ENCODE data around the gene MAGEB17. TPM values are rescaled to one million over a fixed set of nuclear protein-coding genes. Genes with fewer than 3 reads are reported as not detected.

The MAGEB17 gene
- total RNA-seq, 4 donors from 2014 or later: 1.6 TPM; not detected in 3

- in situ Hi-C loops (cut with MboI; ENCODE audit: low pct_ligation_motif_present in 1 of 4, low pct_unique_long_range_greater_than_20kb in 1 of 4, low sequenced_read_pairs in 3 of 4) (no loop called here), intact Hi-C loops (cut with DNase I; ENCODE audit: low total_unique reads) (no loop called here)
- 47 to 69% methylated on average over 3 to 4 of the region's 4 CpGs for WGBS, 2 donors (ENCODE audit: low coverage in 1 of 2)
- no peak for DNase-seq
- H3K9me3 ChIP-seq: no peaks in the 10 kb centered on the region
- no peaks in the 10 kb centered on the region for H3K4me1 ChIP-seq
- H3K27ac ChIP-seq: no peak overlapping the region
- H3K4me3 ChIP-seq: no peak overlapping the region
- H3K36me3 ChIP-seq: no peaks in the 10 kb centered on the region
- no peaks in the 10 kb centered on the region for H3K27me3 ChIP-seq
- TF ChIP-seq CTCF (IDR thresholded peaks at IDR 0.05): no peak
- no peak for TF ChIP-seq POLR2AphosphoS5 (IDR thresholded peaks at IDR 0.05)
- TF ChIP-seq EP300 (IDR thresholded peaks at IDR 0.05; ENCODE audit: low read depth): no peak
- no peak for TF ChIP-seq POLR2A (IDR thresholded peaks at IDR 0.05)
These were observed 19.9 kb downstream of the MAGEB17 start for GRCh38 chrX:16187024-16187760.

DNA sequence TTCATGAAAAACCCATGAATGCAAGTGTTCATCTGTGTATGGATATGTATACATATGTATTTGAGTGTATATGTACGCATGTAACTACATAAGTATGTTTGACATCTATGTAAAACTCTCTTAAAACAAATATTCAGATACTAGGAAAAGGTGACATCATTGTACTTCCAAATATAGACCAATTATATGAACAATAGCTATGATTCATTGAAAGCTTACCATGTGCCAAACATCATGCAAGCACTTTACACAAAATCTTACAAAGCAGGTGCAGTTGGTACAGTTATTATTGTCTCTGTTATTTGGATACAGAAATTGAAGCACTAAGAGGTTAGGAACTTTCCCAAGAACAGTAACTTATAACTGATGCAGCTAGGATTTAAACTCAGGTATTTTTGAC lies 21.4 kb downstream of the MAGEB17 start:
- in situ Hi-C loops (cut with MboI; ENCODE audit: low pct_ligation_motif_present in 1 of 4, low pct_unique_long_range_greater_than_20kb in 1 of 4, low sequenced_read_pairs in 3 of 4) (no loop called here), intact Hi-C loops (cut with DNase I; ENCODE audit: low total_unique reads) (no loop called here)
- H3K9me3 ChIP-seq: no peaks in the 10 kb centered on the region
- H3K36me3 ChIP-seq: no peaks in the 10 kb centered on the region
- no peaks in the 10 kb centered on the region for H3K27me3 ChIP-seq
- H3K4me3 ChIP-seq: no peak overlapping the region
- H3K27ac ChIP-seq: no peak overlapping the region
- H3K4me1 ChIP-seq: no peaks in the 10 kb centered on the region
- WGBS, 2 donors (ENCODE audit: low coverage in 1 of 2): 23% methylated on average over 1 of the region's 1 CpG; no CpG with 5 or more reads in 1 of the 2 donors
- TF ChIP-seq CTCF (IDR thresholded peaks at IDR 0.05) (no peak), EP300 (IDR thresholded peaks at IDR 0.05; ENCODE audit: low read depth) (no peak), POLR2AphosphoS5 (IDR thresholded peaks at IDR 0.05) (no peak), POLR2A (IDR thresholded peaks at IDR 0.05) (no peak)
- no peak for DNase-seq

DNA sequence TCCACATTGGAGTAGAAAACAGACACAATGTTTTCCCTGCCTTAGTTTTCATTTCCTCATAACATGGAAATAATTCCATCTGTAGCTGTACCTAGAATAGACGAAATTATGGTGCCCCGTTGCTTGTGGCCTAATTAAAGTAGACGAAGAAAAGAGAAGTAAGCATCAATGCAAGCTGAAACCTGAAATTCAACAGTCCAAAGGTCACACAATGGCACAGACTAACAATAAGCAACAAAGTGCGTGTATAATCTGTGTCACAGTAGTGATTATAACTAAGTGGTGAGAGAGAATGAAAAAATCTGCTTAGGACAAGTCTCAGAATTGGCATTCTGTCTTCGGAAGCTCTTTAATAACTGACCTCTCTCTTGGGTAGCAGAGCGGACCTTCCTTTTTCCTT lies 24.3 kb downstream of the MAGEB17 start:
- Histone ChIP-seq H3K27me3 (no peaks in the 10 kb centered on the region), H3K36me3 (no peaks in the 10 kb centered on the region), H3K9me3 (no peaks in the 10 kb centered on the region), H3K4me3 (no peak overlapping the region), H3K4me1 (no peaks in the 10 kb centered on the region), H3K27ac (no peak overlapping the region)
- in situ Hi-C loops (cut with MboI; ENCODE audit: low pct_ligation_motif_present in 1 of 4, low pct_unique_long_range_greater_than_20kb in 1 of 4, low sequenced_read_pairs in 3 of 4): no loop called here
- intact Hi-C loops (cut with DNase I; ENCODE audit: low total_unique reads): no loop called here
- TF ChIP-seq EP300 (IDR thresholded peaks at IDR 0.05; ENCODE audit: low read depth): no peak
- TF ChIP-seq CTCF (IDR thresholded peaks at IDR 0.05): no peak
- TF ChIP-seq POLR2A (IDR thresholded peaks at IDR 0.05): no peak
- TF ChIP-seq POLR2AphosphoS5 (IDR thresholded peaks at IDR 0.05): no peak
- 50 to 64% methylated on average over 1 to 6 of the region's 6 CpGs for WGBS, 2 donors (ENCODE audit: low coverage in 1 of 2)
- DNase-seq: no peak

GRCh38 chrX:16196829-16197228 lies 29.5 kb downstream of the MAGEB17 start:
- no peak overlapping the region for H3K4me3 ChIP-seq
- TF ChIP-seq EP300 (IDR thresholded peaks at IDR 0.05; ENCODE audit: low read depth) (no peak), POLR2AphosphoS5 (IDR thresholded peaks at IDR 0.05) (no peak)
- no peaks in the 10 kb centered on the region for H3K27me3 ChIP-seq
- H3K9me3 ChIP-seq: no peaks in the 10 kb centered on the region
- in situ Hi-C loops (cut with MboI; ENCODE audit: low pct_ligation_motif_present in 1 of 4, low pct_unique_long_range_greater_than_20kb in 1 of 4, low sequenced_read_pairs in 3 of 4) (no loop called here), intact Hi-C loops (cut with DNase I; ENCODE audit: low total_unique reads) (no loop called here)
- no peaks in the 10 kb centered on the region for H3K4me1 ChIP-seq
- H3K36me3 ChIP-seq: no peaks in the 10 kb centered on the region
- no peak overlapping the region for H3K27ac ChIP-seq
- no peak for DNase-seq

DNA sequence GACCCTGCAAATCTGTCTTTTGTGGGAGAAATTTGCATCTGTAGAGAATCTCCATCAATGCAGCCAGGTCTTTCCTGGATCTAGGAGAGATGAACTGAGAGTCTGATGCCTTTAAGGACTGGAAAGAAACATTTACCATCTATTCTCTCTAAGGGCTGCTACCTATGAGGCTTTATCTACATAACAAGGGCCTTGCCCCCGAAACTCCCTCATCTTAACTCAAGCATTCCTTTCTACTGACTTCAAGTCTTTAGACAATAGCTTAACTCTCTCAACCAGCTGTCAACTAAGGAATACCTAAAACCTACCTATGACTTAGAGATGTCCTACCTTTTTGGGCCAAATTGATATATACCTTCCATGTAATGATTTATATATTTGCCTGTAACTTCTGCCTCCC lies 32.1 kb downstream of the MAGEB17 start:
- 67% methylated on average over 1 of the region's 1 CpG; no CpG with 5 or more reads in 1 of the 2 donors for WGBS, 2 donors (ENCODE audit: low coverage in 1 of 2)
- Histone ChIP-seq H3K27me3 (no peaks in the 10 kb centered on the region), H3K4me1 (no peaks in the 10 kb centered on the region), H3K9me3 (no peaks in the 10 kb centered on the region), H3K4me3 (no peak overlapping the region), H3K36me3 (no peaks in the 10 kb centered on the region), H3K27ac (no peak overlapping the region)
- TF ChIP-seq POLR2AphosphoS5 (IDR thresholded peaks at IDR 0.05) (no peak), CTCF (IDR thresholded peaks at IDR 0.05) (no peak), POLR2A (IDR thresholded peaks at IDR 0.05) (no peak), EP300 (IDR thresholded peaks at IDR 0.05; ENCODE audit: low read depth) (no peak)
- intact Hi-C loops (cut with DNase I; ENCODE audit: low total_unique reads) (no loop called here), in situ Hi-C loops (cut with MboI; ENCODE audit: low pct_ligation_motif_present in 1 of 4, low pct_unique_long_range_greater_than_20kb in 1 of 4, low sequenced_read_pairs in 3 of 4) (no loop called here)
- DNase-seq: no peak

Measured in transverse colon (tissue), 4 donors.